Activated B cell treated with CpG ODN at 0.5 μM for 24 hours (primary cell): Measurements from ENCODE around the gene MBD5. TPM values are rescaled to one million over a fixed set of nuclear protein-coding genes. Genes with fewer than 3 reads are reported as not detected.

Experiments
- ATAC-seq: fragments of 200-7000 bp; cut with Tn5 transposase; one replicate; pipeline ENCODE4 v1.10.0; 2021; ENCODE audit warnings: low read depth, mild to moderate bottlenecking, moderate library complexity
- CTCF ChIA-PET: fragments of 350-600 bp; sonication (Branson Sonifier 250); formaldehyde crosslinking; loops from one replicate; lab custom pipeline; 2021; ENCODE audit warnings: antibody characterized with exemption; lab: Charles Lee
- POLR2A ChIA-PET: fragments of 350-600 bp; sonication (Branson Sonifier 250); formaldehyde crosslinking; loops from one replicate; lab custom pipeline; 2021; ENCODE audit warnings: antibody characterized with exemption; lab: Charles Lee
- DNase-seq: peaks from one replicate; pipeline ENCODE4 v3.0.0; 2022
- H3K27ac Mint-ChIP-seq: one replicate; pipeline ENCODE4 v1.8.0; 2020; ENCODE audit warnings: mixed read lengths
- H3K27me3 Mint-ChIP-seq: one replicate; pipeline ENCODE4 v1.8.0; 2021; ENCODE audit warnings: mixed read lengths
- H3K36me3 Mint-ChIP-seq: one replicate; pipeline ENCODE4 v1.8.0; 2021; ENCODE audit warnings: low read depth, mixed read lengths
- H3K4me1 Mint-ChIP-seq: one replicate; pipeline ENCODE4 v1.8.0; 2021; ENCODE audit warnings: mixed read lengths
- H3K4me3 Mint-ChIP-seq: one replicate; pipeline ENCODE4 v1.8.0; 2020; ENCODE audit warnings: mild to moderate bottlenecking, mixed read lengths
- H3K9me3 Mint-ChIP-seq: one replicate; pipeline ENCODE4 v1.8.0; 2020; ENCODE audit warnings: mixed read lengths
- intact Hi-C: fragments of 100-400 bp; cut with micrococcal nuclease; formaldehyde crosslinking; loops from one replicate; pipeline ENCODE4 v1.15.1; 2024
- total RNA-seq: library from RNA; stranded (reverse); gene quantifications from 2 replicates; pipeline ENCODE4 v1.2.3, GENCODE V29; 2022
- TF ChIP-seq, protein P1 (sequence below): fragments of 200-600 bp; IDR thresholded peaks from one replicate; pipeline ENCODE4 v1.8.0; 2022; ENCODE audit warnings: antibody characterized with exemption, mild to moderate bottlenecking

The MBD5 gene
- total RNA-seq, 1 donor from 2014 or later, result 55.7 TPM

GRCh38 chr2:148358375-148358774, 337.5 kb downstream of the MBD5 start:
- no peak for ATAC-seq
- Mint-ChIP-seq H3K27me3 (no peaks in the 10 kb centered on the region), H3K4me3 (no peak overlapping the region), H3K4me1 (no peaks in the 10 kb centered on the region), H3K36me3 (peaks cover 28% of the 10 kb centered on the region), H3K9me3 (peaks cover 12% of the 10 kb centered on the region), H3K27ac (no peak overlapping the region)
- no peak for DNase-seq
- POLR2A ChIA-PET, result no interaction called here
- intact Hi-C loops, result no loop called here
- TF ChIP-seq, protein P1, sequence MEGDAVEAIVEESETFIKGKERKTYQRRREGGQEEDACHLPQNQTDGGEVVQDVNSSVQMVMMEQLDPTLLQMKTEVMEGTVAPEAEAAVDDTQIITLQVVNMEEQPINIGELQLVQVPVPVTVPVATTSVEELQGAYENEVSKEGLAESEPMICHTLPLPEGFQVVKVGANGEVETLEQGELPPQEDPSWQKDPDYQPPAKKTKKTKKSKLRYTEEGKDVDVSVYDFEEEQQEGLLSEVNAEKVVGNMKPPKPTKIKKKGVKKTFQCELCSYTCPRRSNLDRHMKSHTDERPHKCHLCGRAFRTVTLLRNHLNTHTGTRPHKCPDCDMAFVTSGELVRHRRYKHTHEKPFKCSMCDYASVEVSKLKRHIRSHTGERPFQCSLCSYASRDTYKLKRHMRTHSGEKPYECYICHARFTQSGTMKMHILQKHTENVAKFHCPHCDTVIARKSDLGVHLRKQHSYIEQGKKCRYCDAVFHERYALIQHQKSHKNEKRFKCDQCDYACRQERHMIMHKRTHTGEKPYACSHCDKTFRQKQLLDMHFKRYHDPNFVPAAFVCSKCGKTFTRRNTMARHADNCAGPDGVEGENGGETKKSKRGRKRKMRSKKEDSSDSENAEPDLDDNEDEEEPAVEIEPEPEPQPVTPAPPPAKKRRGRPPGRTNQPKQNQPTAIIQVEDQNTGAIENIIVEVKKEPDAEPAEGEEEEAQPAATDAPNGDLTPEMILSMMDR, result no peak
- CTCF ChIA-PET, result no interaction called here

DNA sequence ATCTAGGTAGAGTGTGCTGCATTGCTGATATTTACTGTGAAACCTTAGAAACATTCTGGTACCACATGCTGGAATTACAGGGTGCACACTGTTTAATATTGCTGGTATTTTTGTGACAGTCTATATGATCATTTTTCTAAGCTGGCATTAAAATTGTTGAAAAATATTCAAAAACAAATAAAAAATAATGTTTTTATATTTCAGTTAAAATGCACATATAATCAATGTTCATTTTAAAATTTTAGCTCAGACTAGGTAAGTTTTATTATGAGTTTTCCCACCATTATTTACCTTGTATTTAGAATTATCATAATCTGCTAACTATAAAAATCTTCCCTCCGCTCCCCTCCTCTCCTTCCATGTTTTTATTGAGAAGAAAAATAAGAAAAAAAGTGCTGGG, 339.8 kb downstream of the MBD5 start:
- H3K27ac Mint-ChIP-seq, result no peak overlapping the region
- intact Hi-C loops, result no loop called here
- H3K4me1 Mint-ChIP-seq, result no peaks in the 10 kb centered on the region
- no peak for DNase-seq
- H3K36me3 Mint-ChIP-seq, result peaks cover 9% of the 10 kb centered on the region
- H3K9me3 Mint-ChIP-seq, result peaks cover 2% of the 10 kb centered on the region
- ATAC-seq, result no peak
- no peaks in the 10 kb centered on the region for H3K27me3 Mint-ChIP-seq
- no peak overlapping the region for H3K4me3 Mint-ChIP-seq
- ChIA-PET POLR2A (no interaction called here), CTCF (no interaction called here)
- TF ChIP-seq, protein P1, result no peak

DNA sequence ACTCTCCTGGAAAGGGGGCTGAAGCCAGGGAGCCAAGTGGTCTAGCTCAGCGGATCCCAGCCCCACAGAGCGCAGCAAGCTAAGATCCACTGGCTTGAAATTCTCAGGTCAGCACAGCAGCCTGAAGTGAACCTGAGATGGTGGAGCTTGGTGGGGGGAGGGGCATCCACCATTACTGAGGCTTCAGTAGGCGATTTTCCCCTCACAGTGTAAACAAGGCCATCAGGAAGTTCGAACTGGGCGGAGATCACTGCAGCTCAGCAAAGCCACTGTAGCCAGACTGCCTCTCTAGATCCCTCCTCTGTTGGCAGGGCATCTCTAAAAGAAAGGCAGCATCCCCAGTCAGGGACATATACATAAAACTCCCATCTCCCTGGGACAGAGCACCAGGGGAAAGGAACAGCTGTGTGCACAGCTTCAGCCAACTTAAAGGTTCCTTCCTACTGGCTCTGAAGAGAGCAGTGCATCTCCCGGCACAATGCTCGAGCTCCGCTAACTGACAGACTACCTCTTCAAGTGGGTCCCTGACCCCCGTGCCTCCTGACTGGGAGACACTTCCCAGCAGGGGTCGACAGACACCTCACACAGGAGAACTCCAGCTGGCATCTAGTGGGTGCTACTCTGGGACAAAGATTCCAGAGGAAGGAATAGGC, 341.4 kb downstream of the MBD5 start:
- POLR2A ChIA-PET, result no interaction called here
- H3K4me3 Mint-ChIP-seq, result no peak overlapping the region
- no peak overlapping the region for H3K27ac Mint-ChIP-seq
- TF ChIP-seq, protein P1, result no peak
- DNase-seq, result no peak
- H3K27me3 Mint-ChIP-seq, result no peaks in the 10 kb centered on the region
- H3K9me3 Mint-ChIP-seq, result peaks cover 2% of the 10 kb centered on the region
- intact Hi-C loops, result no loop called here
- CTCF ChIA-PET, result no interaction called here
- peaks cover 7% of the 10 kb centered on the region for H3K36me3 Mint-ChIP-seq
- no peak for ATAC-seq
- H3K4me1 Mint-ChIP-seq, result no peaks in the 10 kb centered on the region

DNA sequence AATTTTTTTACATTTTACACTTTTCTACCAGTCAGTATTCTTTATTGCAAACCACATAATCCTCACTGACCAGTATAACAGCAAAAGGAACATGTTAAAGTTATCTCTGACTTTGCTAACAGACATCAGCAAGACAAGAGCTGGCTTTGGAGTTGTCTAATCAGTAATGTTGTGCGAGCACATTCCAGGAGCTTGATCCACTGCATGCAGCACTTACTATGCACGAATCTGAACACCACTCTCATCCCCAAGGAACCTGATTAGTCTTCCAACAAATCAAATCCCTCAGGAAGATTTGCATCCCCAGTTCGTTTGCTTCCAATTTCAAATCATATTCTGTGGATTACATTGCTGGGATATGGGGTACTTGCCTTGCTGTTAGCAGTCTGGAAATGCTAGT, 354.3 kb downstream of the MBD5 start:
- no peak overlapping the region for H3K4me3 Mint-ChIP-seq
- no peaks in the 10 kb centered on the region for H3K27me3 Mint-ChIP-seq
- intact Hi-C loops, result no loop called here
- no peak for DNase-seq
- no peaks in the 10 kb centered on the region for H3K4me1 Mint-ChIP-seq
- no peak for ATAC-seq
- POLR2A ChIA-PET, result no interaction called here
- H3K36me3 Mint-ChIP-seq, result no peaks in the 10 kb centered on the region
- TF ChIP-seq, protein P1, result no peak
- no peak overlapping the region for H3K27ac Mint-ChIP-seq
- CTCF ChIA-PET, result no interaction called here
- H3K9me3 Mint-ChIP-seq, result no peaks in the 10 kb centered on the region

DNA sequence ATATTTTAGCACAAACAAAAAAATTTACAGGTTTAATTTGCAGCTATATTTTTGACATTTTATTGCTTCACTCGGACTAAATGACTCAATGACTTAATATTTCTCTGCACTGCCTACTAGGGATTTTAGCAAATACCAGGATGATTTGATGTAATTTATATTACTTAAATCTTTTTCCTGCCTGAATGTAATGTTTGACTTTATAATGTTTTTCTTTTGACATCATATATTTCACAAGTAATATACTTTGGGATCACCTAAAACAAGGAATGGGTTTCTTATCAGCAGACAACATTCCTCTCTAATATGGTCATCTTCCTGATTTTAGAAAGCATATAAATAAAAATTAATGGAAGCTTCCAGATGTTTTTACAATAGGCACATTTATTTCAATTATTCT, 370.4 kb downstream of the MBD5 start:
- no peak for DNase-seq
- Mint-ChIP-seq H3K27ac (no peak overlapping the region), H3K36me3 (peaks cover 1% of the 10 kb centered on the region), H3K9me3 (no peaks in the 10 kb centered on the region), H3K4me1 (no peaks in the 10 kb centered on the region), H3K4me3 (no peak overlapping the region), H3K27me3 (no peaks in the 10 kb centered on the region)
- intact Hi-C loops, result no loop called here
- TF ChIP-seq, protein P1, result no peak
- POLR2A ChIA-PET, result no interaction called here
- ATAC-seq, result no peak
- CTCF ChIA-PET, result no interaction called here
